Fibroblast of skin of right quadriceps (primary cell): ENCODE results near the gene CYP24A1.

Source experiments
- DNase-seq: peaks from one replicate; pipeline ENCODE4 v3.0.0-alpha.2; 2013

Gene CYP24A1

DNA sequence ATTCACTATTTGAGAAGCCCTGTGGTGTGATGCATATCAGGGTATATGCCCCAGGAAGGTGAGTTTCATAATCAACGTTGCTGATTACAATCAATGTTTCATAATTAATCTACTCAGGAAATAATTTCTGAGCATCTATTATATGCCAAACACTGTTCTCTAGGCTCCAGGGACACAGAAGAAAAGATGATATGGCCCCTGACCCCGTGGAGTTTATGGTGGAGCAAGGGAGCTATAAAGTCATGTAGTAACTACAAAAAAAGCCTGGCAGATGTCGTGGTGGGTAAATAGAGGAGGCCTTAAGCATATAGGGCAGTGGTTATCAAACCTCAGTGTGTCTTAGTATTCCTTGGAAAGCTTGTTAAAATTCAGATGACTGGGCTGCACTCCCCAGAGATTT, 63.3 kb downstream of the CYP24A1 start:
- DNase-seq = no peak

DNA sequence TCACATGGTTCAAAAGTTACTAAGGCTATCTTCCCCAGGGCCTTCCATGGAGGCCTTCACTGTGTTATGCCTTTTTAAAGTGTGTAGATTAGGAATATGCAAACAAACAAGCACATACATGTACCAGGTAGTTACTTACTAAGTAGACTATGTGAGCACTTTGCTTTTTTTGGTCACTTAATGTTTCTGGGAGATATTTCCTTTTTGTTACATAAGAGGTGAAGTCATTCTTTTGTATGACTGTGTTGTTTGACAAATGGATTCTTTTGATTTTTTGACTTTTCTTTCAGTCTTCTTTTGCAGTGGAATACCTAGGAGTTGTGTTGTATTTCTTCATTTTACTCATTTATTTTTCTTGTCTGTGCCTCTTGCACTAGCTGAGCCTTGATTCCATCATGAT, 63.7 kb downstream of the CYP24A1 start:
- DNase-seq = no peak

DNA sequence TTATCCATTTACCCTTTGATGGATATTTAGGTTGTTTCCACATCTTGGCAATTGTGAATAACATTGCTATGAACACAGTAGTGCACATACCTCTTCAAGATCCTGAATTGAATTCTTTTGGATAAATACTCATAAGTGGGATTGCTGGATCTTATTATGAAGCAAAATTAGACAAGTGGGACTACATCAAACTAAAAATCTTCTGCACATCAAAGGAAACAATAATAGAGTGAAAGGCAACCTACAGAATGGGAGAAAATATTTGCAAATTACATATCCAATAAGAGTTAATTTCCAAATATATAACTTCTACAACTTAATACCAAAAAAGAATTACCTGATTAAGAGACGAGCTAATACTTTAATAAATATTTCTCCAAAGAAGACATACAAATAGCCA, 65.0 kb downstream of the CYP24A1 start:
- no peak for DNase-seq

DNA sequence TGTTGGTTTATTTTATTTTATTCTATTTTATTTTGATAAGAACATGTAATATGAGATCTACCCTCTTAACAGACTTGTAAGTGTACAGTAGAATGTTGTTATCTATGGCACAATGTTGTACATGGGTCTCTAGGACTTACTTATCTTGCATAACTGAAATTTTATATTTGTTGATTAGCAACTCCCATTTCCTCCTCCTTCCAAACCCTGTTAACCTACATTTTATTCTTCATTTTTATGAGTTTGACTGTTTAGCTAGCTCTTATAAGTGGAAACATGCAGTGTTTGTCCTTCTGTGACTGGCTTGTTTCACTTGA, 65.5 kb downstream of the CYP24A1 start:
- DNase-seq = no peak

DNA sequence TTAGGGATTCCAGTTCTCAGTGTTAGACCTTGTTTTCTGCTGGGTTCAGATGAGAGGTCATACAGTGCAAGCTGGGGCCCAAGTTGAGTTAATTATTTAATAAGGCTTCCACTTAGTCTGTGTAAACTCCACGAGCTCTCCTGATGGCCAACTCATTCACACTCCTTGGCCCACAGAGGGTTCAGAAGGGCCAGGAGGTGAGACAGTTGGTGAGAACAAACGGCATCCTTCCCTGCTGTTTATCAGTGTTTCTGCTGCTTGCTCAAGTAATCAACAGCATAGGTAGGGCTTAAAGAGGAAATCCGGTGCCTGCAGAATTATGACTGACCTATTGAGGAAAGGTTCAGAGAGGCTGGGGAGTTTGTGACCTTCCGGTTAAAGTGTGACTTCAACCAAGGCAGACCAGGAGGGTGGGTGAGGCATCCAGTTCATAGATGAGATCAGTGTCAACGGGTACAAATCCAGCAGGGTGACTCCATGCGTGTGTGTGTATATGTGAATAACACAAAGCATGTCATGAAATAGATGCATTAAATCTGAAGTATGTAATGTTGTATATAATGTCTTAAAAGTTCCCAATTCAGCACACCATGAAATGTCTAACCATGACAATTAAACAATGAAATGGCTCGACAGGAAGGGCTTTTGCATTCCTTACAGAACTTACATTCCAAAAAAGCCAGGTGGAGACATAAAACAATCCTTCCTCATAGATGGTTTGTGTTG, 66.0 kb downstream of the CYP24A1 start:
- no peak for DNase-seq

DNA sequence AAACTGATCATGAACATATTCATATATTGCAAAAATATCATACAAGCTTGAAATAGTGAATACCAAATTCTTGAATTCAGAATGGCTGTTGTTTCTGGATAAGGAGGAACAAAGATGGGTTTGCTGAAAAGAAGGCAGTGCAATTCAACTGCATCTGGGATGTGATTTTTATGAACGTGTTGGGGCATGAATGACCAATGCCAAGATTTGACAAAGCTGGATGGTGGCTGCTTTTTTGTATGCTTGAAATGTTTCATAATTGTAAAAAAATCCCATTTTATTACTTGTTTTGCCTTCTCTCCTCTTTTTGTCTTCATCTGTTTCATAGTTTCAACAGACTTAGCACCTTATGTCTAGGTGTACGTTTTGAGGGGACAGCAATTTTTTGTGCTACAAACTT, 66.6 kb downstream of the CYP24A1 start:
- DNase-seq = no peak

DNA sequence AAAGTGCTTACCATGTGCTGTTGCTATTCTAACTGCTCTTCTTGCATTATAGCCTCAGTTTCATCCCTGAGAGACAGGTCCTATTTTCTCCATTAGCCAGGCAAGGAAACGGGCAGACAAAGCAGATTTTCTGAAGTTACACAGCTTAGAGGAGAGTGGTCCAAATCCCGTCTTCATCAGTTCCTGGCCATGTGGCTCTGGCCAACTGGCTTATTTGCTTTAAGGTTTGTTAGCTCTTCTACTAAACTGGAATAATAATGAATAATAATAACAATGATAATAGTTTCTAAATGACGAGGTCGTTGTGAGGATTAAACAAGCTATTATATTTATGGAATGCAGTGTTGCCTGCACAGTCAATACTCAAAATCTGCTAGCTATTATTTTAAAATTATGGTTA, 67.6 kb downstream of the CYP24A1 start:
- no peak for DNase-seq

DNA sequence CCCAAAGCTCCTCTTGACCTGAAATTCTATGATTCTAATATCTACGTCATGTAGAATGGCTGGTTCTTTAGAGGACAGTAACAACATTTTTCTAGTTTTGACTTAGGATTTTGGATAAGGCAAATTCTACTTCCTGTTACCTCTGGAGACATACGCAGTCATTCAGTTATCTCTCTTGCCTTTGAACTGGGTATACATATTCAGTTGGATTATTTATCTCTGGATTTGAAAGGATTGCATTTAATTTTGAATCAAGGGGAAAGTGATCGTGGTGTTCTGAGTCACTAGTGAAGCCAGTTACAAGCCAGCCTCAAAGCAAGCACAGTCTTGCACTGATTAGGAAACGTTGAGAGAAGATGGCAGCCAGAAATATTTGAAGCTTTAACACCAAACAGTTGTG, 68.1 kb downstream of the CYP24A1 start:
- DNase-seq = no peak

DNA sequence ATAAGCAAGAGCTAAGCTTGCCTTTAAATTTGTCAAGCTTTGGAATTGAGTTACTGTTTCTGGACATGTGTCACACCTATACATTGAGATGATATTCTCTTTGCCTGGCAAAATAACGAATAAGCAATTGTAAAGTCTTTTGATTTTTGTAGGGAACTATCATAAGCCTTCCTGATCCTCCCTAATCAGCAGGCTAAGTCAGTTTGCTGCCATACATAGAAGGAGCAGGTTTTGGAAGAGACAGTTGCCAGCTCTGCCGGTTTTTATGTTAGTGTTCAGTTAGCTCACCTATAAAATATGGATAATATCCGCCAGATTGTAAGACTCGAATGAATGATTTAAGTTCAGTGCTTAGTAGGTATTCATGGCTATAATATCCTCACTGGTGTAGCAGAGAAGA, 69.0 kb downstream of the CYP24A1 start:
- no peak for DNase-seq

DNA sequence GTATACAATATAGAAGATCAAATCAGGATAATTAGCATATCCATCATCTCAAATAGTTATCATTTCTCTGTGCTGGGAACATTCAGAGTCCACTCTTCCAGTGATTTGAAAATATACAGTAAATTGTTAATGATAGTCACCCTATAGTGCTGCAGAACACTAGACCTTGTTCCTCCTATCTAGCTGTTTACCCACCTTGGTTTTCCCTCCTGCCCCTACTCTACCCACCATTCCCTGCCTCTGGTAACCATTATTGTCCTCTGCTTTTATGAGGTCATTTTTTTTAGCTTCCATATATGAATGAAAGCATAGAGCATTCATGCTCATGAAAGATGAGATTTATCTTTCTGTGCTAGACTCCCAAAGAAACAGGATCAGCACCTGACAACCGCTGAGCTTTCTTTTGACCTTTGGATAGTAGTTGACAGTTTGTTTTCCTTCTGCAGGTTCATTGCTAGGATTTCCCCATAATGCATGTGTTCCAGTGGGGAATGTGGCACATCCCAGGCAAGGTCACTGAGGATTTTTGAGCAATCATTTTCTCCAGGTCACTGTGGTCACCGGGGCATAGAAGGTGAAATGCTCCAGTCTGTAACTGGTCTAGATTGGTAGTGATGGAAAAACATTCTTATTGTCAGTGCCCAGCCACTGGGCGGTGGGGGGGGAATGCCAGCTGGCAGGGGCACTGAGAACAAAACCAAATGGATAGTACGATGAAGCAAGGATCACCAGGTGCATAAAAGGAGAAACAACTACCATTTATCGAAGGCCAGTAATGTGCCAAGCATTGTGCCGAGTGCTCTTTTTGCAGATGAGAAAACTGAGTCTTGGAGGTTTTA, 69.8 kb downstream of the CYP24A1 start:
- no peak for DNase-seq
